Subcutaneous abdominal adipose tissue (tissue), 5 donors: ENCODE measurements around the gene KLK10.

Experiments
- H3K27ac ChIP-seq: one replicate; pipeline ENCODE4 v1.7.0; 2013; ENCODE audit warnings: low read depth, mild to moderate bottlenecking, inconsistent platforms, low read length, moderate library complexity
- H3K27me3 ChIP-seq, 5 donors: one replicate each; pipeline ENCODE4 v1.7.0; 2013; ENCODE audit warnings: low read length in 5 of 5, inconsistent platforms in 1 of 5; ENCODE audit not compliant: control insufficient read depth in 5 of 5, insufficient read depth in 4 of 5
- H3K36me3 ChIP-seq, 5 donors: one replicate each; pipeline ENCODE4 v1.7.0; 2013; ENCODE audit warnings: low read length in 5 of 5; ENCODE audit not compliant: control insufficient read depth in 5 of 5, insufficient read depth in 5 of 5
- H3K4me1 ChIP-seq, 5 donors: one replicate each; pipeline ENCODE4 v1.7.0; 2013; ENCODE audit warnings: low read length in 5 of 5, mild to moderate bottlenecking in 3 of 5, moderate library complexity in 1 of 5; ENCODE audit not compliant: control insufficient read depth in 5 of 5, insufficient read depth in 5 of 5
- H3K4me3 ChIP-seq, 5 donors: one replicate each; pipeline ENCODE4 v1.7.0; 2013; ENCODE audit warnings: low read length in 5 of 5, low read depth in 1 of 5
- H3K9ac ChIP-seq, 5 donors: one replicate each; pipeline ENCODE4 v1.7.0; 2013; ENCODE audit warnings: low read length in 5 of 5, mild to moderate bottlenecking in 4 of 5, moderate library complexity in 3 of 5
- H3K9me3 ChIP-seq, 5 donors: one replicate each; pipeline ENCODE4 v1.7.0; 2013; ENCODE audit warnings: low read length in 5 of 5; ENCODE audit not compliant: control insufficient read depth in 5 of 5
- donor health status: healthy.
- donor health status: healthy.
- donor health status: healthy.
- donor health status: healthy.
- donor health status: healthy.

KLK10 gene

DNA sequence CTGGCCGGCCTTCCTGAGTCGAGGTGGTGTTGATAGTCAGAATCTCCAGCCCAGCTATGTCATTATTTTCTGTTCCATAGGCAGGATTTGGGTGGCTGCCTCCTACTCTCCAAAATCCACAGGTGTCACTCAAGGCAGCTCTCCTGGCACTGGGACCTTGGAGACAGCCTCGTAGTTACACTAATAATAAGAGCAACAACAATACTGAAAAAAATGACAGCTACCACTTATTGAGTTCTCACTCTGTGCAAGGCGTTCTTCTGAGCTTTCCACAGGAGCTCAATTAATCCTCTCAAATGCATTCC, 27.5 kb upstream of the KLK10 start:
- Histone ChIP-seq H3K9ac (no peak overlapping the region), H3K27me3 (peaks cover 0 to under 1% (median 0%) of the 10 kb centered on the region in 5 donors), H3K4me3 (no peak overlapping the region), H3K27ac (no peak overlapping the region), H3K4me1 (peaks cover 0 to 3% (median 0%) of the 10 kb centered on the region in 5 donors), H3K9me3 (peaks cover 0 to 7% (median 0%) of the 10 kb centered on the region in 5 donors), H3K36me3 (no peaks in the 10 kb centered on the region)

DNA sequence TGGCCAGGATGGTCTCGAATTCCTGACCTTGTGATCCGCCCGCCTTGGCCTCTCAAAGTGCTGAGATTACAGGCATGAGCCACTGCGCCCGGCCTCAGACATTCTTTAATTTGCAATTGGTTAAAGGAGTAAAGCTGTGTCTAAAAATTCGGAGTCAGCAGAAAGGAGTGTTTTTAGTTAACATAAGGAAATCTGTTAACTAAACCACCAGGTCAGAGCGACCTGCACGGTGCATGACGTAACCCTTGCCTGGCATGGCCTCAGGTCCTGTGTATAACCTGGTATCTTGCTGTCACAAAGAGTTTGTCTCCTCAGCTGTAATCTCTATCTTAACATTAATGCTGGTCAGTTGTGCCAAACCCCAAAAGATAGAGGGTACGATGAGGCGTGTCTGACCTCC, 24.8 kb upstream of the KLK10 start:
- Histone ChIP-seq H3K9ac (no peak overlapping the region), H3K27ac (no peak overlapping the region), H3K4me1 (peaks cover 0 to 3% (median 0%) of the 10 kb centered on the region in 5 donors), H3K27me3 (no peaks in the 10 kb centered on the region), H3K36me3 (no peaks in the 10 kb centered on the region), H3K4me3 (no peak overlapping the region), H3K9me3 (peaks cover 0 to 2% (median 0%) of the 10 kb centered on the region in 5 donors)

DNA sequence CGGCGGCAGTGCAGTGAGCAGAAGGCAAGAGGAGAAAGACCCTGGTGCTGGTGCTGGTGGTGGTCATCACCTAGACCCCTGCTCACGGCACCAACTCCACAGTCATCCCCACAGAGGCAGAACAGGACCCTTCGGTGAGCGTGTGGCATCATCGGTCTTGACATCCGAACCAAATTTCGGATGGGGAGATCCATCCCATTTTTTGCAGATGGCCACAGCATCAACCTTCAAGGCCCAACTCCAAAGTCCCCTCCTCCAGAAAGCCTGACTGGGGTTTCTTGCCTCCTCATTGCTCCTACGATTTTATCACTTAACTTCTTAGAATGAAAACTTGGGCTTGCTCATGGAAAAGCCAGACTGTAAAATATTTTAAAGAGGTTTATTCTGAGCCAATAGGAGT, 24.0 kb upstream of the KLK10 start:
- Histone ChIP-seq H3K9me3 (no peaks in the 10 kb centered on the region), H3K27me3 (no peaks in the 10 kb centered on the region), H3K27ac (no peak overlapping the region), H3K4me3 (no peak overlapping the region), H3K4me1 (peaks cover 0 to 3% (median 0%) of the 10 kb centered on the region in 5 donors), H3K36me3 (no peaks in the 10 kb centered on the region), H3K9ac (no peak overlapping the region)

DNA sequence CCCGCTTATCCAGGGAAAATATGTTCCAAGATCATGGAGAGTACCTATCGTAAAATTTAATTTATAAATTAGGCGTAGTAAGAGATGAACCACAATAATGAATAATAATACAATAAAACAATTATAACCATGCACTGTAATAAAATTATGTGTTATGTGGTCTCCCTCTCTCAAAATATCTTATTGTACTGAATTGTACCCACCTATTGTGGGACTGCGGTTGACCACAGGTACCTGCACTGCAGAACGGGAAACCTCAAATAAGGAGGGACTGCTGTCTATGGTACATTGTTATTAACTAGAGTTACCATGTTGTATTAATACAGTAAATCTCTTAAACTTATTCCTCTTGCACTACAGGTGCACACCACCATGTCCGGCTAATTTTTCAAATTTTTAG, 20.6 kb upstream of the KLK10 start:
- Histone ChIP-seq H3K9me3 (no peaks in the 10 kb centered on the region), H3K4me3 (no peak overlapping the region), H3K27ac (no peak overlapping the region), H3K27me3 (peaks cover 0 to 2% (median 1%) of the 10 kb centered on the region in 5 donors), H3K4me1 (no peaks in the 10 kb centered on the region), H3K9ac (no peak overlapping the region), H3K36me3 (no peaks in the 10 kb centered on the region)

DNA sequence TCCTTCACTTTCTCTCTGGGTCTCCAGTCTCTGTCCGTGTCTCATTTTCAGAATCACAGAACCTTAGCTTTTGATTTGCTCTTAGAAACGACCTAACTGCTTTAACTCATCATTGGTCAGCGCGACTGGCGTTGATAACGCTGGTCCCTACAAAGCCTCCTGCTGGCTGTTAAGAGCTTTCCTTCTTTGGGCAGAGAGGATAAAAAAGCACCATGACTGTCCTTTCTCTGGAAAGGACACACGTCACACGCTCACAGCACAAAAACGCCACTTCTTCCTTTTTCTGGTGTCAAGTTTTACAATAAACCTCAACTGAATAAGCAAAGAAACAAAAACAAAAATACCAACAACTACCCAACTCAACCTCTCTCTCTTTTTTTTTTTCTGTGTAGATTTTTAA, 17.0 kb upstream of the KLK10 start:
- Histone ChIP-seq H3K27me3 (peaks cover 0 to 17% (median 10%) of the 10 kb centered on the region in 5 donors), H3K4me1 (no peaks in the 10 kb centered on the region), H3K27ac (no peak overlapping the region), H3K9me3 (no peaks in the 10 kb centered on the region), H3K9ac (no peak overlapping the region), H3K36me3 (no peaks in the 10 kb centered on the region), H3K4me3 (no peak overlapping the region)

DNA sequence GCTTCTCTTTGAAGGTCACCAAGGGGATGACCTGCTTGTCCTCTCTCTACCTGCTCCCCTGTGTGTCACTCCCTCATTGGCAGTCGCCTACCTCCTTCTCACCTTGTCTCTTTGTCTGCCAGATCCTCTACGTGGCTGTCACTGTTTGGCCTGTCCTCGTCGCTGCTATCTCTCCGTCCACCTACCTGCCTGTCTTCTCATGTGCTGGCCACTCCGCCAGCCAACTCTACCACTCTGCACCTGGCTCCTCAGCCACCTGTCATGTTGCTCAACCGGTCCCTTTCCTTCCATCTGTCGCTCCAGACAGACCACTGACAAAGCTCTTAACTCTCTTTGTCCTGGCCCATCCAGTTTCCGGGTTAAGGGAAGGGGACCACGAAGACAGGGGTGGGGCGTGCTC, 15.2 kb upstream of the KLK10 start, which contains the start of gene KLK12:
KLK12 (minus strand) TSS at position 299 of the 400 bp plus-strand sequence. CDS start 381 bp downstream, outside the sequence.
- H3K9me3 ChIP-seq = no peaks in the 10 kb centered on the region
- H3K4me1 ChIP-seq = no peaks in the 10 kb centered on the region
- no peak within 1 kb of the TSS for H3K27ac ChIP-seq
- no peaks in the 10 kb centered on the region for H3K36me3 ChIP-seq
- H3K4me3 ChIP-seq = no peak within 1 kb of the TSS
- H3K9ac ChIP-seq = no peak within 1 kb of the TSS
- peaks cover 10 to 21% (median 20%) of the 10 kb centered on the region in 5 donors for H3K27me3 ChIP-seq

DNA sequence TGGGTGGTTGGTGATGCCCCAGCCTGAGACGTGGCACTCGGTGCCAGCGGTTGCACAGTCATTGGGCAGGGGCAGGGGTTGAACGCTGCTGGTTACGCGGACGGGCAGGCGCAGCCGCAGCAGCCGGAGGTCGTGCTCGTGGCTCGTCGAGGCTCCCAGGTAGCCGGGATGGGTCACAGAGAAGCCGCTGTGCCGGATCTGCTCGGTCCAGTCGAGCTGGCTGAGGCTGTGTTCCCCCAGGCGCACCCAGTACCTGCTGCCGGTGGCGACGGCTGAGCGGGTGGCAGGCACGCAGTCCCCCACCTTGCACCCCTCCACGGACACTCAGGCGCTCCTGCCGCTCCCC, 12.3 kb upstream of the KLK10 start:
- H3K36me3 ChIP-seq = no peaks in the 10 kb centered on the region
- H3K27me3 ChIP-seq = peaks cover 14 to 36% (median 31%) of the 10 kb centered on the region in 5 donors

DNA sequence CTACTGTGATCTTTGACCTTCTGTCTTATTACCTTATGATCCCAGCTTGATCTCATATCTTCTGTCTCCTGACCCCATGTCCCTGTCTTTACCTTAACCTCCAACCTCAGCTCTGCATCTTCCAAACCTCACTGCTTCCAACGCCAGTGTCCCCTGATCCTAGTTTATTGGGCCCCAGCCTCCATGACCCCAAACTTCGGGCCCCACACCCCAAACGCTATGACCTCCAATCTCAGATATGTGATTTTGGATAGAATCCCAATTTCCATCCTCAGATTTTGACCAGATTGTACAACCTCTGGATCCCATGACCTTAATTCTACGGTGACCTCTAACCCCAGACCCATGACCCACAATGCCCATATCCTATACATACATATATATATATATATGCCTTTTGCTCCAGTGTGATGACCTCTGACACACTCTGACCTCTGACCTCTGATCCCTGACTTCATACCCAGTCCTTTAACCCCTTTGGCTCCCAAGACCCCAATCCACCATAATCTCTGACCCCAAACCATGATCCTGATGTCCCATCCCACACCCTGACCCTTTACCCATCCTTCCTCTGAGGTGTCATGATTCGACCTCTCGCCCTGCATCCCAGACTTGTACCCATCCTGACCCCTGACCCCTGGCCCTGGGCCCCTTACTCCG, 11.8 kb upstream of the KLK10 start:
- H3K9ac ChIP-seq = no peak overlapping the region
- H3K4me3 ChIP-seq = no peak overlapping the region
- no peak overlapping the region for H3K27ac ChIP-seq
- peaks cover 18 to 41% (median 35%) of the 10 kb centered on the region in 5 donors for H3K27me3 ChIP-seq
- no peaks in the 10 kb centered on the region for H3K4me1 ChIP-seq
- no peaks in the 10 kb centered on the region for H3K36me3 ChIP-seq
- H3K9me3 ChIP-seq = no peaks in the 10 kb centered on the region

More for the DNA sequence above, 12.3 kb upstream of the KLK10 start:
- Histone ChIP-seq H3K4me3 (no peak overlapping the region), H3K27ac (no peak overlapping the region), H3K4me1 (no peaks in the 10 kb centered on the region), H3K9me3 (no peaks in the 10 kb centered on the region), H3K9ac (no peak overlapping the region)

DNA sequence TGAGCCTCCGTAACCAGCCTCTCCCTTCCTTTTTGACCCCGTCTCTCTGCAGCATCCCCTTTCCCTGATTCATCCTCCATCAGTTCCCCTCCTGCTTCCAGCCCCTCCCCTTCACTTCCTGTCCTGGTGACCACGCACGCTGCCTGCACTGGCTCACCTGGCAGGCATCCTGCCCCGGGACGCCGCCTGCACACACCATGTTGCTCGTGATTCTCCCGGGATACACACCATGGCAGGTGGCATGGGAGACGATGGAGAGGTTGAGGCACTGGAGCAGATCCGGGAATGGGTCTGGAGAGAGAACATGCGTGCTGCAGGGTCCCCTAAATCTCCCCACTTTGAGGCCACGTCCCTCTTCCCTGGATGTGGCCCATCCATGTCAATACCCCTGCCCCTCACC, 11.1 kb upstream of the KLK10 start:
- Histone ChIP-seq H3K36me3 (no peaks in the 10 kb centered on the region), H3K4me3 (no peak overlapping the region), H3K9me3 (no peaks in the 10 kb centered on the region), H3K9ac (no peak overlapping the region), H3K27ac (no peak overlapping the region), H3K4me1 (no peaks in the 10 kb centered on the region), H3K27me3 (peaks cover 18 to 49% (median 42%) of the 10 kb centered on the region in 5 donors)

DNA sequence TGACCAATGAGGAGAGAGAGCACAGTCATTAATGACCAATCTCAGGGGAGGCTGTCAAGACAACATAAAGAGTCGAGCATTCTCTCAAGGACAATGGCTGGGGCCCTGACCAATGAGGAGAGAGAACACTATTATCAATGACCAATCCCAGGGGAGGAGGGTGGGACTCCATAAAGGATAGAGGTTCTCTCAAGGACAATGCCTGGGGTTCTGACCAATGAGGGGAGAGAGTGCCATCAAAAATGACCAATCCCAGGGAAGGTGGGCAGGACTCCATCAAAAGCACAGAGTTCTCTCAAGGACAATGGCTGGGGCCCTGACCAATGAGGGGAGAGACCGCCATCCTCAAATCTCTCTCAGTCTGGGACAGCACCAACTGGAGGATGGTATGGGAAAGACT, 10.2 kb upstream of the KLK10 start:
- Histone ChIP-seq H3K4me1 (no peaks in the 10 kb centered on the region), H3K9ac (no peak overlapping the region), H3K27ac (no peak overlapping the region), H3K9me3 (no peaks in the 10 kb centered on the region), H3K4me3 (no peak overlapping the region), H3K36me3 (no peaks in the 10 kb centered on the region), H3K27me3 (peaks cover 26 to 47% (median 43%) of the 10 kb centered on the region in 5 donors)
